Activated CD8-positive, alpha-beta memory T cell treated with anti-CD3 and anti-CD28 coated beads for 4 hours (primary cell): Measurements from ENCODE around the gene LRTM2.

Experiments
- DNase-seq, 2 donors: peaks; one replicate each; pipeline ENCODE4 v3.0.0-alpha.2; 2020; ENCODE audit warnings: low read depth in 2 of 2

The LRTM2 gene

GRCh38 chr12:1842183-1842904 lies 22.0 kb downstream of the LRTM2 start:
- DNase-seq = no peak

GRCh38 chr12:1842905-1843640 lies 22.7 kb downstream of the LRTM2 start:
- DNase-seq = no peak

GRCh38 chr12:1843641-1844005 lies 23.3 kb downstream of the LRTM2 start:
- DNase-seq = no peak

- DNase-seq = no peak
Observed at GRCh38 chr12:1844223-1844622, 23.9 kb downstream of the LRTM2 start.

- no peak for DNase-seq
Observed at GRCh38 chr12:1844661-1845409, 24.5 kb downstream of the LRTM2 start.

- DNase-seq = no peak
Observed at GRCh38 chr12:1845427-1845826, 25.1 kb downstream of the LRTM2 start.

- no peak for DNase-seq
Observed at GRCh38 chr12:1845886-1846285, 25.5 kb downstream of the LRTM2 start.

GRCh38 chr12:1846421-1847405 lies 26.3 kb downstream of the LRTM2 start:
- no peak for DNase-seq

GRCh38 chr12:1847411-1847810 lies 27.0 kb downstream of the LRTM2 start:
- no peak for DNase-seq

GRCh38 chr12:1848146-1848545 lies 27.8 kb downstream of the LRTM2 start:
- DNase-seq = no peak

- DNase-seq = no peak
Observed at GRCh38 chr12:1848745-1849144, 28.4 kb downstream of the LRTM2 start.

- DNase-seq = no peak
Observed at GRCh38 chr12:1851151-1851701, 30.9 kb downstream of the LRTM2 start.

- DNase-seq = no peak
Observed at GRCh38 chr12:1852076-1852475, 31.7 kb downstream of the LRTM2 start.

- no peak for DNase-seq
Observed at GRCh38 chr12:1853716-1854115, 33.4 kb downstream of the LRTM2 start.

- DNase-seq = no peak
Observed at GRCh38 chr12:1855241-1855640, 34.9 kb downstream of the LRTM2 start.

- no peak for DNase-seq
Observed at GRCh38 chr12:1857086-1857485, 36.7 kb downstream of the LRTM2 start.

- no peak for DNase-seq
Observed at GRCh38 chr12:1857821-1858220, 37.5 kb downstream of the LRTM2 start.

- DNase-seq = no peak
Observed at GRCh38 chr12:1858456-1858855, 38.1 kb downstream of the LRTM2 start.

GRCh38 chr12:1859643-1860042 lies 39.3 kb downstream of the LRTM2 start:
- DNase-seq = no peak

- DNase-seq = no peak
Observed at GRCh38 chr12:1862973-1863372, 42.6 kb downstream of the LRTM2 start.

- no peak for DNase-seq
Observed at GRCh38 chr12:1863823-1864222, 43.5 kb downstream of the LRTM2 start.
